HFF-Myc (cell line): ENCODE data around the gene NAALAD2.
A peak's percentile ranks its signal among the peaks of the same experiment; 100 is the strongest.
"Not testable (repeated sequence)": the region's sequence is repeated elsewhere in the genome, so short reads cannot be mapped to it uniquely, and the experiment has no call there.

Experiments used
- DNase-seq: peaks from one replicate; pipeline ENCODE4 v3.0.0-alpha.2; 2011; ENCODE audit warnings: low read depth; ENCODE audit errors: extremely low read depth
- H3K4me3 ChIP-seq: replicated peaks from 2 replicates; pipeline ENCODE4 v1.5.1; 2011; ENCODE audit warnings: low read depth, mild to moderate bottlenecking, control low read depth, low read length
- TF ChIP-seq, protein P1 (sequence below): IDR thresholded peaks from 2 replicates; pipeline ENCODE4 v1.5.1; 2012; ENCODE audit warnings: mild to moderate bottlenecking, low read depth, low read length, control low read depth; ENCODE audit errors: missing control alignments

The NAALAD2 gene

DNA sequence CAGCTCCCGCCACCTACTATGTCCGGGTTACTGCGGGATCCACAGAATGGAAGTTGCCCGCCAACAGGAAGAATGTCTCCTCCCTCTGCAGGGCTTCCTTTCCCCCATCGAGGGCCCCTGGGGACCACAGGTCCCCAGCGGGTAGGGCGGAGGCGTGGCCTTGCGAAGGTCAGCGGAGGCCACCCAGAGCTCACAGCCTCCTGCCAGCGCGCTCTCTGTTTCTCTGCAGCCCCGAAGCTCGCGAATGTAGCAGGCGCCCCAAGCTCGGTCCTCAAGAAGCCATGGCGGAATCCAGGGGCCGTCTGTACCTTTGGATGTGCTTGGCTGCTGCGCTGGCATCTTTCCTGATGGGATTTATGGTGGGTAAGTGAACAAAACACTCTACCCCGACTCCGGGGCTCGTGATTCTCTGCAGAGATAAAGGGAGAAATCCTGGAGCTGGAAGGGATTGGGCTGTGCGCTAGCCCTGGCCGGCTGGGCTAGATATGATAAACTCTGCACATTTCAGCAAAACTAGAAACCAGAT, at the start of gene NAALAD2:
Gene NAALAD2 (plus strand): TSS at position 186 of the 526 bp plus-strand sequence. CDS start 96 bp downstream, at position 282.
- H3K4me3 ChIP-seq, result peak within 1 kb of the TSS; percentile 36
- no peak for DNase-seq
- TF ChIP-seq, protein P1, sequence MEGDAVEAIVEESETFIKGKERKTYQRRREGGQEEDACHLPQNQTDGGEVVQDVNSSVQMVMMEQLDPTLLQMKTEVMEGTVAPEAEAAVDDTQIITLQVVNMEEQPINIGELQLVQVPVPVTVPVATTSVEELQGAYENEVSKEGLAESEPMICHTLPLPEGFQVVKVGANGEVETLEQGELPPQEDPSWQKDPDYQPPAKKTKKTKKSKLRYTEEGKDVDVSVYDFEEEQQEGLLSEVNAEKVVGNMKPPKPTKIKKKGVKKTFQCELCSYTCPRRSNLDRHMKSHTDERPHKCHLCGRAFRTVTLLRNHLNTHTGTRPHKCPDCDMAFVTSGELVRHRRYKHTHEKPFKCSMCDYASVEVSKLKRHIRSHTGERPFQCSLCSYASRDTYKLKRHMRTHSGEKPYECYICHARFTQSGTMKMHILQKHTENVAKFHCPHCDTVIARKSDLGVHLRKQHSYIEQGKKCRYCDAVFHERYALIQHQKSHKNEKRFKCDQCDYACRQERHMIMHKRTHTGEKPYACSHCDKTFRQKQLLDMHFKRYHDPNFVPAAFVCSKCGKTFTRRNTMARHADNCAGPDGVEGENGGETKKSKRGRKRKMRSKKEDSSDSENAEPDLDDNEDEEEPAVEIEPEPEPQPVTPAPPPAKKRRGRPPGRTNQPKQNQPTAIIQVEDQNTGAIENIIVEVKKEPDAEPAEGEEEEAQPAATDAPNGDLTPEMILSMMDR, result no peak

DNA sequence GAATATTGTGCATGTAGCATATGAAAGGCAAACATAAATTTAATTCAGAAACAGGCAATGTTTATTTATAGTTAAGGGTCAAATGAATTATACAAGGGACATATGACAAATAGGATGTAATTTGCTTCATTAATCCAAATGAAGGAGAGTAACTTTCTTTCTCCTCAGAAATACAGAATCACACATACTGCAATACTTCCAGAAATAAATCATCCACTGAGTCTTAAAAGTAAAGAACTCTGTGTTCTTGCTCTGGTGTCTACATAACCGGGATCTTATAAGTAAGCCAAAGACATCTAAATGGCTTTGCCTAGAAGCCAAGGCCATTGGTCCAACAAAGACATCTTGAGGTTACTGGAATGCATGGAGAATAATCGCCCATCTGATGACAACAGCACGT, 48.8 kb upstream of the NAALAD2 start, which contains the start of gene UBTFL1:
Gene UBTFL1 (plus strand): TSS at position 301 of the 400 bp plus-strand sequence. CDS start 0 bp downstream, at position 301.
- DNase-seq, H3K4me3 ChIP-seq: not testable (repeated sequence)

DNA sequence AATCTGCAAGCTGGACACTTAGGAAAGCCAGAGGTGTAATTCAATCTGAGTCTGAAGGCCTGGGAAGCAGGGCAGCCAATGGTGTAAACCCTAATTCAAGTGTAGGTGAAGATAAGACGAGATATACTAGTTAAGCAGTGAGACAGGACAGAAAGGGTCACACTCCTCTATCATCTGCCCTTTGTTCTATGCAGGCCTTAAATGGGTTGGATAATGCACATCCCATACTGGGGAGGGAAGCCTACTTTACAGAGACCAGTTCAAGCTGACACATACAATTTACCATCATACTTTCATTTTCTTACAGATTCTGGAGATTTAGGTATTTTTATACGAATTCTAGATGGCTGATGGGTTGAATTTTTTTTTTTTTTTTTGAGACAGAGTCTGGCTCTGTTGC, 45.7 kb upstream of the NAALAD2 start:
- H3K4me3 ChIP-seq, DNase-seq: not testable (repeated sequence)

DNA sequence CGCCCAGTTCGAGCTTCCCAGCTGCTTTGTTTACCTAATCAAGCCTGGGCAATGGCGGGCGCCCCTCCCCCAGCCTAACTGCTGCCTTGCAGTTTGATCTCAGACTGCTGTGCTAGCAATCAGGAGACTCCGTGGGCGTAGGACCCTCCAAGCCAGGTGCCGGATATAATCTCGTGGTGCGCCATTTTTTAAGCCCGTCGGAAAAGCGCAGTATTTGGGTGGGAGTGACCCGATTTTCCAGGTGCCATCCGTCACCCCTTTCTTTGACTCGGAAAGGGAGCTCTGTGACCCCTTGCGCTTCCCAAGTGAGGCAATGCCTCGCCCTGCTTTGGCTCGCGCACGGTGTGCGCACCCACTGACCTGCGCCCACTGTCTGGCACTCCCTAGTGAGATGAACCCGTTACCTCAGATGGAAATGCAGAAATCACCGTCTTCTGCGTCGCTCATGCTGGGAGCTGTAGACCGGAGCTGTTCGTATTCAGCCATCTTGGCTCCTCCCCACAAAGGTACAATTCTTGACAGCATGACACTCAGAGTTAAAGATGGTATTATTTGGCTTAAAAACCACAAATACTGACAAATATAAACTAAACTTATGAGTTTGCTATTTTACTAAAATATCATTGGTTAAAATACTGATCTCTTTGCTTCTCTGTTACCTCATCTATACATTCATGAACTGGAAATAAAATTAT, 39.1 kb upstream of the NAALAD2 start:
- not testable (repeated sequence) for H3K4me3 ChIP-seq, DNase-seq

DNA sequence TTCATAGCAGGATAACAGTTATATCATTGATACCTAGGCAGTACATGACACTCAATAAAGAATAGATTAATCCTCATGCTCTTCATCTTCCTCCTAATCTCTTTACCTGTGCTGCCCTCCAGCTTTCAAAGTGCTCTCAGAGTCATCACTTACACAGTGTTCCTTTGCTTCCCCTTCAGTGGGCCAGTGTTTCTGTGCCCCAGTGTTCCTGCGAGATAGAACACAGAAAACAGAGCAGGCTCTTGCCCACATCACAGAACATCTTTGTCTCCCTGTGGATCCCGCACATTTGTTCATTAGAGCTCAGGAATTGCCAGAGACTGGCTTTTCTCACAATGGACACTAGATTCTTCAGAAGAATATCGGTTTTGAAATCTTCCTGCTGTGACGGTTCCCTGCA, 36.2 kb upstream of the NAALAD2 start:
- not testable (repeated sequence) for DNase-seq, H3K4me3 ChIP-seq

DNA sequence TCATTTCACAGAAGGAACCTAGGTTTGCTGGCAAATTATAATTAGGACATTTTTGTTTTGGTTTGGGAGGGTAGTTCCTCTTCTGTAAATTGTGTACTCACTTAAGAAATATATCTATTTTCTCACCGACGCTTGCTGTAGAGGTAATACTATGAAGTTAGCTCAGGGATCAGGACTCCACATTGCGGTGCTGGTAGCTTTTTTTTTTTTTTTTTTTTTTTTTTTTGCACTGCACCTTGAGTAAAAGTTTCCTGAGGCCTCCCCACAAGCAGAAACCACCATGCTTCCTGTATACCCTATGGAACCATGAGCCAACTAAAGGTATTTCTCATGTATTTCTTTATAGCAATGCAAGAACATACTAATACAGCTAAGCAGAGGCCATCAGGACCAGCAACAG, 34.0 kb upstream of the NAALAD2 start:
- H3K4me3 ChIP-seq, result no peak overlapping the region
- DNase-seq, result no peak
- TF ChIP-seq, protein P1, result no peak

DNA sequence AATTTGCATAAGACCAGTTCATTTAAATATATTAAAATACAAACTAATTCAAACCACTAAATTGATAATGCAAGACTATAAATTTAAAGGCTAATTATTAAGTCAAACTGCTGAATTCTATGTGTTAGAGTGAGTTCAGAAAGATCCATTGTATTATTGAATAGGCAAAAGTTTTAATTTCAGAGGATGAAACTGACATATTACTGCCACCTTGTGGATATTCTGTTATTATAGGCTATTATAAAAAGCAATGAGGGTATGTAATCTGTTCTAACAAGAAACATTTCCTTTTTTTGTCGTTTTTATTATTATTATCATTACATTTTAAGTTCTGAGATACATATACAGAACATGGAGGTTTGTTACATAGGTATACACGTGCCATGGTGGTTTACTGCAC, 20.9 kb upstream of the NAALAD2 start:
- no peak overlapping the region for H3K4me3 ChIP-seq
- no peak for DNase-seq
- TF ChIP-seq, protein P1, result no peak

DNA sequence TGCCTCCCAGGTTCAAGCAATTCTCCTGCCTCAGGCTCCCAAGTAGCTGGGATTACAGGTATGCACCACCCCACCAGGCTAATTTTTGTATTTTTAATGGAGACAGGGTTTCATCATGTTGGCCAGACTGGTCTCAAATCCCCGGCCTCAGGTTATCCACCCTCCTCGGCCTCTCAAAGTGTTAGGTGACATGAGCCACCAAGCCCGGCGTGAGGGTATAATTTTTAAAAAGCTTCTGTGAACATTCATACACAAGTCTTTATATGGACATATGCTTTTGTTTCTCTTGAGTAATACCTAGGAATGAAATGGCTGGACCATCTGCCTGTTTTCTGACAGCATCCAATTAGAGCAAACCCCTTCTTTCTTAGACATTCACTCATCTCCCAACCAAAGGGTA, 14.3 kb upstream of the NAALAD2 start:
- DNase-seq, result no peak
- TF ChIP-seq, protein P1, result no peak
- no peak overlapping the region for H3K4me3 ChIP-seq

DNA sequence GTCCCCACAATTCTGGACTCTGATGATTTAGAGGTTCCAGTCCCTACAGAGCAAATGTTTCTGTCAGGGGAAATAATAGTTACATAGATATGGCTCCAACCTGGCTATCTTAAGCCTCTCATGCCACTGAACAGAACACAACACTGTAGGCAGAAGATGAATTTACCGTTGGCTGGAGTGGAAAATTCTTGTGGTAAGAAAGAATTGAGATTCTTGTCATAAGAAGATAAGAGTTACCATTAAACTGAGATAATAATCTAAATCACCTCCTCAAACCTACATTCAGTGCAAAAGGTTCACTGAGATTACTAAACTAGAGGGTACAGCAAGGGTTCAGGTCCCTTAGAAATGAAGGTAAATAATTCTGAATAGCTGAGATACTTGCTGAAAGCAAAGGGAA, 10.1 kb upstream of the NAALAD2 start:
- no peak overlapping the region for H3K4me3 ChIP-seq
- no peak for DNase-seq
- TF ChIP-seq, protein P1, result no peak
